HepG2 (cell line): ENCODE measurements around the gene NHSL1. TPM values are rescaled to one million over a fixed set of nuclear protein-coding genes. Genes with fewer than 3 reads are reported as not detected.

Experiments used
- FOXK2 ChIP-seq: fragments of 450-650 bp; IDR thresholded peaks from 2 replicates; pipeline ENCODE4 v1.6.1; 2016
- GLI4 ChIP-seq: sonication (generic); formaldehyde crosslinking; IDR thresholded peaks from 2 replicates; pipeline ENCODE4 v1.5.1; 2020; ENCODE audit warnings: missing genetic modification reagents, mild to moderate bottlenecking, moderate library complexity, borderline replicate concordance
- KDM2A ChIP-seq: sonication (generic); formaldehyde crosslinking; IDR thresholded peaks from 2 replicates; pipeline ENCODE4 v1.4.0; 2020; ENCODE audit warnings: low read depth, missing genetic modification reagents, borderline replicate concordance
- NR2F2 ChIP-seq: IDR thresholded peaks from 2 replicates; pipeline ENCODE4 v1.6.1; 2012; ENCODE audit warnings: low read depth, inconsistent platforms, borderline replicate concordance
- PLRG1 ChIP-seq: fragments of 450-650 bp; conservative IDR thresholded peaks from 2 replicates; pipeline ENCODE4 v1.6.1; 2016
- SNAPC2 ChIP-seq: sonication (generic); formaldehyde crosslinking; IDR thresholded peaks from 2 replicates; pipeline ENCODE4 v1.8.1; 2022; ENCODE audit warnings: mild to moderate bottlenecking, missing genetic modification reagents
- SRSF1 ChIP-seq: fragments of 200-400 bp; formaldehyde crosslinking; optimal IDR thresholded peaks from 2 replicates; pipeline ENCODE3; 2017; ENCODE audit warnings: mild to moderate bottlenecking, low read depth, low read length, moderate library complexity
- THYN1 ChIP-seq: sonication (generic); formaldehyde crosslinking; IDR thresholded peaks from 2 replicates; pipeline ENCODE4 v1.8.1; 2023; ENCODE audit warnings: low read depth, mild to moderate bottlenecking, moderate library complexity, missing genetic modification reagents, borderline replicate concordance
- ZBTB7B ChIP-seq: sonication (generic); formaldehyde crosslinking; IDR thresholded peaks from 2 replicates; pipeline ENCODE4 v1.4.0; 2020; ENCODE audit warnings: missing genetic modification reagents
- ZFP36 ChIP-seq: fragments of 150-350 bp; IDR thresholded peaks from 2 replicates; pipeline ENCODE4 v1.6.1; 2018; ENCODE audit warnings: borderline replicate concordance, low read length, low read depth; ENCODE audit not compliant: partially characterized antibody
- ZFX ChIP-seq: sonication (generic); formaldehyde crosslinking; IDR thresholded peaks from 2 replicates; pipeline ENCODE4 v1.4.0; 2020; ENCODE audit warnings: mild to moderate bottlenecking, low read depth, missing genetic modification reagents, moderate library complexity
- ZNF318 ChIP-seq: sonication (generic); formaldehyde crosslinking; IDR thresholded peaks from 2 replicates; pipeline ENCODE4 v1.4.0; 2020; ENCODE audit warnings: mild to moderate bottlenecking, missing genetic modification reagents
- ZNF382 ChIP-seq: sonication (generic); formaldehyde crosslinking; IDR thresholded peaks from 2 replicates; pipeline ENCODE4 v1.5.0; 2020; ENCODE audit warnings: missing genetic modification reagents, mild to moderate bottlenecking, borderline replicate concordance
- ZNF782 ChIP-seq: sonication (generic); formaldehyde crosslinking; IDR thresholded peaks from 2 replicates; pipeline ENCODE4 v1.4.0; 2020; ENCODE audit warnings: missing genetic modification reagents, mild to moderate bottlenecking, borderline replicate concordance
- ZSCAN20 ChIP-seq: sonication (generic); formaldehyde crosslinking; IDR thresholded peaks from 2 replicates; pipeline ENCODE4 v1.4.0; 2020; ENCODE audit warnings: missing genetic modification reagents, mild to moderate bottlenecking, borderline replicate concordance
- polyA plus RNA-seq, 8 experiments: library from polyadenylated mRNA; depleted of rRNA in 3 of 8; stranded (reverse) in 7 of 8; unstranded in 1 of 8; fragments of >200 nt; fragmentation: Illumina TruSeq in 4 of 8; extraction: Trizol in 4 of 8; gene quantifications; 2 replicates each; pipeline versions ENCODE4 v1.2.1 to v1.2.3, GENCODE V29; 2011 to 2016; ENCODE audit warnings: low read depth in 4 of 8, missing spikeins in 1 of 8, mixed read lengths in 1 of 8; ENCODE audit not compliant: insufficient read depth in 1 of 8
- total RNA-seq, 5 experiments: library from RNA; depleted of rRNA; stranded (reverse); fragments of >200 nt; fragmentation: Illumina TruSeq; extraction: Trizol; gene quantifications; 2 replicates each; pipeline ENCODE4 v1.2.3, GENCODE V29; 2016; ENCODE audit warnings: low read depth in 1 of 5
- TF ChIP-seq, protein P1 (sequence below): sonication (generic); formaldehyde crosslinking; IDR thresholded peaks from 2 replicates; pipeline ENCODE4 v1.5.0; 2020; ENCODE audit warnings: missing genetic modification reagents, mild to moderate bottlenecking, borderline replicate concordance
- TF ChIP-seq, protein P2 (sequence below): sonication (generic); formaldehyde crosslinking; IDR thresholded peaks from 2 replicates; pipeline ENCODE4 v1.8.1; 2023; ENCODE audit warnings: missing genetic modification reagents, inconsistent platforms, borderline replicate concordance

NHSL1 gene
- total and polyA plus RNA-seq, 2 of the 13 experiments (the other 11 are each of a cell fraction or from before 2014, with no cell fraction given): 24.9 to 53.6 TPM

DNA sequence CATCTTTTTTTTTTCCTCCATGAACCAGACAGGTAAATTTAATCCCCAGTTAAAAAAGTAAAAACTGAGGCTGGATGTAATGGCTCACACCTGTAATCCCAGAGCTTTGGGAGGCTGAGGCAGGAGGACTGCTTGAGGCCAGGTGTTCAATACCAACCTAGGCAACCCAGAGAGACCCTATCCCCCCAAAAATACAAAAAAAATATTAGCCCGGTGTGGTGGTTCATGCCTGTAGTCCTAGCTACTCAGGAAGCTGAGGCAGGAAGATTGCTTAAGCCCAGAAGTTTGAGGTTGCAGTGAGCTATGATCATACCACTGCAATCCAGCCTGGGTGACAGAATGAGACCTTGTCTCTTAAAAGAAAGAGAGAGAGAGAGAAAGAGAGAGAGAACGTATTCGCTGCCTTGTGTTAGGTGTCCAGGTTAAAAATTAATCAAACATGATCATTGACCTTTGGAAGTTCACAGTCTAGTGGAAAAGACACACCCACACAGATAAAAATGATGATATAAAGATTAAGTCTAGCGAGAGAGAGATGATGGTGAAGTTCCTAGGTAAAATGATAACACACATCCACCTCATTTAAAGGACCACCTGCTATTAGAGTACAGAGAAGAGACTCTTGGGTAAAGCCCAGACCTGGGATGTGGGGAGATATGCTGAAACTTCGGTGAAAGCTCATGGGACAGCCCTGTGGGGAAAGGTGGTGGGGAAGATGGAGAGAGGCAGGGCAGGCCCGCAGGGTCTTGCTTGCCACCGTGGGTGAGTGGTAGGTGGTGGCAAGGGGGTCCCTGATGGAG lies 4.8 kb upstream of the NHSL1 start (continued):
- peak; percentile 80; the same call in 1 of the 2 replicates for TF ChIP-seq ZBTB7B (CRISPR knock-in tag)
- TF ChIP-seq SRSF1: no peak
- TF ChIP-seq FOXK2: peak; percentile 78
- TF ChIP-seq, protein P1, sequence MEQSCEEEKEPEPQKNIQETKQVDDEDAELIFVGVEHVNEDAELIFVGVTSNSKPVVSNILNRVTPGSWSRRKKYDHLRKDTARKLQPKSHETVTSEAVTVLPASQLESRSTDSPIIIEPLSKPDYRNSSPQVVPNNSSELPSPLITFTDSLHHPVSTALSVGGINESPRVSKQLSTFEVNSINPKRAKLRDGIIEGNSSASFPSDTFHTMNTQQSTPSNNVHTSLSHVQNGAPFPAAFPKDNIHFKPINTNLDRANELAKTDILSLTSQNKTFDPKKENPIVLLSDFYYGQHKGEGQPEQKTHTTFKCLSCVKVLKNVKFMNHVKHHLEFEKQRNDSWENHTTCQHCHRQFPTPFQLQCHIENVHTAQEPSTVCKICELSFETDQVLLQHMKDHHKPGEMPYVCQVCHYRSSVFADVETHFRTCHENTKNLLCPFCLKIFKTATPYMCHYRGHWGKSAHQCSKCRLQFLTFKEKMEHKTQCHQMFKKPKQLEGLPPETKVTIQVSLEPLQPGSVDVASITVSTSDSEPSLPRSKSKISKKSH: no peak
- TF ChIP-seq, protein P2, sequence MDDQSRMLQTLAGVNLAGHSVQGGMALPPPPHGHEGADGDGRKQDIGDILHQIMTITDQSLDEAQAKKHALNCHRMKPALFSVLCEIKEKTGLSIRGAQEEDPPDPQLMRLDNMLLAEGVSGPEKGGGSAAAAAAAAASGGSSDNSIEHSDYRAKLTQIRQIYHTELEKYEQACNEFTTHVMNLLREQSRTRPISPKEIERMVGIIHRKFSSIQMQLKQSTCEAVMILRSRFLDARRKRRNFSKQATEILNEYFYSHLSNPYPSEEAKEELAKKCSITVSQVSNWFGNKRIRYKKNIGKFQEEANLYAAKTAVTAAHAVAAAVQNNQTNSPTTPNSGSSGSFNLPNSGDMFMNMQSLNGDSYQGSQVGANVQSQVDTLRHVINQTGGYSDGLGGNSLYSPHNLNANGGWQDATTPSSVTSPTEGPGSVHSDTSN (CRISPR knock-in tag): no peak
- TF ChIP-seq THYN1 (CRISPR knock-in tag): no peak
- no peak for TF ChIP-seq ZNF382 (CRISPR knock-in tag)
- no peak for TF ChIP-seq ZSCAN20 (CRISPR knock-in tag)
- no peak for TF ChIP-seq ZNF318 (CRISPR knock-in tag)
- TF ChIP-seq KDM2A (CRISPR knock-in tag): 0 out of 2 replicates have a peak, but pooled peaks have one; percentile 10
- TF ChIP-seq PLRG1: no peak
- TF ChIP-seq ZFP36: no peak
- peak; percentile 26; the same call in 1 of the 2 replicates for TF ChIP-seq ZFX (CRISPR knock-in tag)
- TF ChIP-seq SNAPC2 (CRISPR knock-in tag): peak; percentile 79; the same call in 1 of the 2 replicates
- no peak; the same call in 1 of the 2 replicates for TF ChIP-seq ZNF782 (CRISPR knock-in tag)
- TF ChIP-seq GLI4 (CRISPR knock-in tag): no peak
- TF ChIP-seq NR2F2: peak; percentile 56; the same call in 1 of the 2 replicates
